Measurements from ENCODE around the gene SNRNP48.
A peak's percentile ranks its signal among the peaks of the same experiment; 100 is the strongest.

SNRNP48 gene

DNA sequence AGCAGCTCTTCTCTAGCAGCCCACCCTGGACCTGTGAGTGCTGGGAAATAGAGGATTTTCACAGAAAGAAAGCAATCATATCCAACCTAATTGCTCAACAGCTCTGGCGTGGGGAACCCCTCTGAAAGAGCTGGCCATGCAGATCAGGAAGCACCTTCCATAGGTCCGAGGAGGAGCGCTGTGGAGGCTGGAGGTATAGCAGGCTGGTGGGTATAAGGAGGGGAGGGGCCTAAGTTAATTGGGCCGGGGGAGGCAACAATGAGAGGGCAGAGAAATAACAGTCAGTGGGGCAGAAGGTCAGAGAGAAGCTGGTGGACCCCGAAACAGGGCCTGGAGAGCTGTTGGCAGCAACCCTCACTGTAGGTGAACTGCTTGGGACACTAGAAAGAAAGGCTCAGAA is 40.8 kb downstream of the SNRNP48 start:
- H3K27me3 ChIP-seq (ENCODE audit: low read depth) = no peaks in the 10 kb centered on the region
- H3K4me1 ChIP-seq = peaks cover 8% of the 10 kb centered on the region
- H3K9me3 ChIP-seq = no peaks in the 10 kb centered on the region
- DNase-seq (ENCODE audit: low spot score in 2 of 2) = no peak
- in situ Hi-C loops (cut with MboI; ENCODE audit: low sequenced_read_pairs) = no loop called here
- H3K36me3 ChIP-seq (replicated peaks) = no peaks in the 10 kb centered on the region
- H3K4me3 ChIP-seq = no peak overlapping the region

DNA sequence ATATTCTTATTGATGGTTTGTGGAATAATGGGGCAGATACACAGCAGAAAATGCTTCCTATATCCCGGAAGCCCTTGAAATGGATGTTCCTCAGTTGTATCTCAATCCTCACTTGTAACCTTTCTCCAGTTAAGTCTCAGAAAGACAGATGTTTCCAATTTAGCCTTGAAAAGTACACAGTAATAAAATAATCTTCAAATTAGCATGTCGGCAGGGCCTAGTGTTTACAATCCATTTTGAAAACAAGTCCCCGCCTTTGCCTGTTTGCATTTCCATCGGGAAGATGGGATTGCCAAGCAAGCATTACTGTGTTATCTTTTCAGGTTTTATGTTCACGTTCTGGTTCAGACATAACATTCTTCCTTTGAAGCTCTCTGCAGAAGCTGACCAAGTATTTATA is 41.5 kb downstream of the SNRNP48 start:
- in situ Hi-C loops (cut with MboI; ENCODE audit: low sequenced_read_pairs) = no loop called here
- no peak for DNase-seq (ENCODE audit: low spot score in 2 of 2)

DNA sequence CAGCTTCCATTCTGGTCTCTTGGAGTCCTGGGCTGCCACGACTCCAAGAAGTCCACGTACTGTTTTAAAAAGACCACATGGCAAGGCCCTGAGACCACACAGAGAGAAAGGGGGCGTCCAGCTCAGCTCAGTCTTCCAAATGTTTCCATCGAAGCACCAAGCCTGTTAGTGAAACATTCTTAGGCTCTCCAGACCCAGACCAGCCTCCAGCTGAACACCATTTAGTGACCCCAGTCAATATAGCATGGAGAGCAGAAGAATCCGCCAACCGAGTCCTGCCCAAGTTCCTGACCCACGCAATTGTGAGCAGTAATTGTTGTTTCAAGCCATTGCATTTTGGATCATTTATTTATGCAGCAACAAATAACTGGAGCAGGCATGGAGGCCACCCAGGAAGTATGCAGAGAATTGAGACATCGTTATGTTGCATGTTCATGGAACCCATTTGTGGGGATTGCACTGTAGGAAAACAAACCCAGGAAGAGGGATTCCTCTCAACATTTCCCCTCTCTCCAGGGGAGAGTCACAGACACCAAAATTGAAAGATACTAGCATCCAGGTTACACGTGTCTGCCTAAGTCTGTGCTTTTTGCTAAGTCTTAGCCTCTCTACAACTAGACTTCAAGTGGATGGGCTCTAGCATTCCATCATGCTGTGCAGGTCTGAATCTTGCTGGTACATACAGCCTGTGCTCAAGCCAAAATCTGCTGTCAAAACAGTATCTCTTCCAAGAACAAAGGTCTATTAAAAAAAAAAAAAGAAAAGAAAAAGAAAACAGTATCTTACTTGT is 42.7 kb downstream of the SNRNP48 start:
- no peaks in the 10 kb centered on the region for H3K27me3 ChIP-seq (ENCODE audit: low read depth)
- H3K9me3 ChIP-seq = no peaks in the 10 kb centered on the region
- no peaks in the 10 kb centered on the region for H3K36me3 ChIP-seq (replicated peaks)
- H3K4me1 ChIP-seq = peaks cover 7% of the 10 kb centered on the region; the same call in 1 of the 2 replicates
- DNase-seq (ENCODE audit: low spot score in 2 of 2) = no peak
- no peak overlapping the region for H3K4me3 ChIP-seq
- in situ Hi-C loops (cut with MboI; ENCODE audit: low sequenced_read_pairs) = no loop called here

More for the DNA sequence above, 41.5 kb downstream of the SNRNP48 start:
- Histone ChIP-seq H3K9me3 (no peaks in the 10 kb centered on the region), H3K4me1 (peaks cover 7% of the 10 kb centered on the region; the same call in 1 of the 2 replicates), H3K36me3 (replicated peaks) (no peaks in the 10 kb centered on the region), H3K27me3 (ENCODE audit: low read depth) (no peaks in the 10 kb centered on the region), H3K4me3 (no peak overlapping the region)

DNA sequence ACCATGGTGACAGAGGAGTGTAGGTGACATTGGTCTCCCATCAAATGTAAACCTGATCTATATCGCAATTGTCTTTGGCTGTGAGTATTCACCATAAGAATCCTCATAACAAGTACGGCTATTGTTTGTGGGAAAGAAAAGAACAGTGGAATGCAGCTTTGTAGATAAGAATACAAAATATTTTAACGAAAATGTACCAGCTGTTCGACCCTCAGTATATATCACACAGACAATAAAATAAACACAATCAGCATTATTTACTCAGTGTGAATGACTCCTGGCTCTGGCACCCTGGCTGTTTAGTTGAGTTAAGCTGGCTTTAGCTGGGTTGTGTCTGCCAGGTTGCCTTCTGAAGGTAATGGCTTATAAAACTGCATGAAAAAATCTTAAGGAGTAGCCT is 43.4 kb downstream of the SNRNP48 start:
- peak; percentile 35 to 53 for DNase-seq (ENCODE audit: low spot score in 2 of 2)
- H3K4me1 ChIP-seq = peaks cover 7% of the 10 kb centered on the region; the same call in 1 of the 2 replicates
- no peaks in the 10 kb centered on the region for H3K27me3 ChIP-seq (ENCODE audit: low read depth)
- no peaks in the 10 kb centered on the region for H3K36me3 ChIP-seq (replicated peaks)
- H3K4me3 ChIP-seq = no peak overlapping the region
- in situ Hi-C loops (cut with MboI; ENCODE audit: low sequenced_read_pairs) = no loop called here
- no peaks in the 10 kb centered on the region for H3K9me3 ChIP-seq

DNA sequence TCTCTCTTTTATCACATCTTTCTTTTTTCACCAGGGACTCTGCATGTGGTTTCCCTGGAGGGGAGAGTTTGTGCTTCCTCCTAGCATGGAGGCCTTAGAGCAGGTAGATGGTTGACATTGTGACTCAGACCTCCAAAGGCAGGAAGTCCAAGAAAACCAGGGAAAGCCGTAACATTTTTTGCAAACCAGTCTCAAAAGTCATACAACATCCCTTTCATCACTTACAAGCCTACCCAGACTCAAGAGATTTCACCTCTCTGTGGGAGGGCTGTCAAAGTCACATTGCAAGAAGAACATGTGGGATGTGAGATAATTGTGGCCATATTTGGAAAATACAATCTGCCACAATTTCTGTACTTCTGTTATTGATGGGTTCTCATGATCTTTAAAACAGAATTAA is 46.2 kb downstream of the SNRNP48 start:
- no peak for DNase-seq (ENCODE audit: low spot score in 2 of 2)
- Histone ChIP-seq H3K4me3 (no peak overlapping the region), H3K9me3 (no peaks in the 10 kb centered on the region), H3K4me1 (peaks cover 7% of the 10 kb centered on the region; the same call in 1 of the 2 replicates), H3K36me3 (replicated peaks) (no peaks in the 10 kb centered on the region), H3K27me3 (ENCODE audit: low read depth) (no peaks in the 10 kb centered on the region)
- in situ Hi-C loops (cut with MboI; ENCODE audit: low sequenced_read_pairs) = no loop called here

DNA sequence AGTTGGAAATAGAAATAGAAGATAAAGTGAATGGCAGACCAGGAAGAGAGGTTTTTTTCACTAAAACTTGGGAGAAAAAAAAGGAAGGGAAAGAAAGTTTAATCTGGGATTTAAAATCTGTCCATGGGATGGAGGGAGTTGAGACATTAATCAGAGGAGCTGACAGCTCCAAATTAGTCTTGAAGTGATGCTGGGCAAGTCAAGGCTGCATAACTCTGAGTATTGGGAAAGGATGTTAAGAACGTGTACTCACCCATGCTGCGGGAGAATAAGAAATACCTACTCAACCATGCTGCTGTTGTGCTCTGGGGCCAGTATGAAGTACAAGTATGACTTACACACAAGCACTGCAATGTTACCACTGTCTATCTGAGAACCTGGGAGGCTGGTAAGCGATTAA is 47.5 kb downstream of the SNRNP48 start:
- no peaks in the 10 kb centered on the region for H3K36me3 ChIP-seq (replicated peaks)
- no peaks in the 10 kb centered on the region for H3K9me3 ChIP-seq
- no peaks in the 10 kb centered on the region for H3K27me3 ChIP-seq (ENCODE audit: low read depth)
- no peak for DNase-seq (ENCODE audit: low spot score in 2 of 2)
- peaks cover 7% of the 10 kb centered on the region; the same call in 1 of the 2 replicates for H3K4me1 ChIP-seq
- no peak overlapping the region for H3K4me3 ChIP-seq
- in situ Hi-C loops (cut with MboI; ENCODE audit: low sequenced_read_pairs) = no loop called here

DNA sequence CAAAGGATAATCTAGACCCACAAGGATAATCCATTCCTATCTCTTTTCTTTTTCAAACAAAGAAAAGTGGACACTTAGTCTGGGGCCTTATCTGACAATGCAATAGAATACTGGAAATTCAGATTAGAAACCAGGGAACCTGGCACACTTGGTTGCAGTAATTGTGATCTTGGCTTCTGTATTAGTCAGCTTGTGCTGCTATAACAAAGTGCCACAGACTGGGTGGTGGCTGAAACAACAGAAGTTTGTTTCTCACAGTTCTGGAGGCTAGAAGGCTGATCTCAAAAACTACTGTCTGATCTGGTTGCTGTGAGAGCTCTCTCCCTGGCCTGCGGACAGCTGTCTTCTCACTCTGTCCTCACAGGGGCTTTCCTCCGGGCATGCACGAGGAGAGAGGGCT is 49.4 kb downstream of the SNRNP48 start:
- DNase-seq (ENCODE audit: low spot score in 2 of 2) = no peak
- no peaks in the 10 kb centered on the region for H3K4me1 ChIP-seq
- in situ Hi-C loops (cut with MboI; ENCODE audit: low sequenced_read_pairs) = no loop called here

DNA sequence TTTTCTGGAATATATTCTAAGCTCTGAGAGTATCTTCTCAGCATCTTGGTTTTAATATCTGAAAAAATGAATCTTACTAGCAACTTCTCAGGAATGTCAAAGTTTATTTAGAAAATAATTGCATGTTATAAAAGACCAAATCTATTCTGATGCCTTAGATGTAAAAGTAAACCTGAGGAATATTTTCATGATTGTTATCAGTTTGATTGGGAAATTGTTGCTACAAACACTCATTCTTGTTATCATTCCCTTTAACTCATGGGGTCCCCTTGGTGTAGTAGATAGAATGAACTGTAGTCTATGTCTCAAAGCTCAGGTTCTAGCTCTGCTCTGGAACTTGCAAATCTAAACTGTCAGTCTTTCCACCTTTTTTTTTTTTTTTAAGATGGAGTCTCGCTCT is 50.0 kb downstream of the SNRNP48 start:
- in situ Hi-C loops (cut with MboI; ENCODE audit: low sequenced_read_pairs) = no loop called here
- H3K4me1 ChIP-seq = no peaks in the 10 kb centered on the region
- DNase-seq (ENCODE audit: low spot score in 2 of 2) = no peak

More for the DNA sequence above, 49.4 kb downstream of the SNRNP48 start:
- H3K9me3 ChIP-seq = no peaks in the 10 kb centered on the region
- H3K27me3 ChIP-seq (ENCODE audit: low read depth) = no peaks in the 10 kb centered on the region
- no peaks in the 10 kb centered on the region for H3K36me3 ChIP-seq (replicated peaks)
- no peak overlapping the region for H3K4me3 ChIP-seq

DNA sequence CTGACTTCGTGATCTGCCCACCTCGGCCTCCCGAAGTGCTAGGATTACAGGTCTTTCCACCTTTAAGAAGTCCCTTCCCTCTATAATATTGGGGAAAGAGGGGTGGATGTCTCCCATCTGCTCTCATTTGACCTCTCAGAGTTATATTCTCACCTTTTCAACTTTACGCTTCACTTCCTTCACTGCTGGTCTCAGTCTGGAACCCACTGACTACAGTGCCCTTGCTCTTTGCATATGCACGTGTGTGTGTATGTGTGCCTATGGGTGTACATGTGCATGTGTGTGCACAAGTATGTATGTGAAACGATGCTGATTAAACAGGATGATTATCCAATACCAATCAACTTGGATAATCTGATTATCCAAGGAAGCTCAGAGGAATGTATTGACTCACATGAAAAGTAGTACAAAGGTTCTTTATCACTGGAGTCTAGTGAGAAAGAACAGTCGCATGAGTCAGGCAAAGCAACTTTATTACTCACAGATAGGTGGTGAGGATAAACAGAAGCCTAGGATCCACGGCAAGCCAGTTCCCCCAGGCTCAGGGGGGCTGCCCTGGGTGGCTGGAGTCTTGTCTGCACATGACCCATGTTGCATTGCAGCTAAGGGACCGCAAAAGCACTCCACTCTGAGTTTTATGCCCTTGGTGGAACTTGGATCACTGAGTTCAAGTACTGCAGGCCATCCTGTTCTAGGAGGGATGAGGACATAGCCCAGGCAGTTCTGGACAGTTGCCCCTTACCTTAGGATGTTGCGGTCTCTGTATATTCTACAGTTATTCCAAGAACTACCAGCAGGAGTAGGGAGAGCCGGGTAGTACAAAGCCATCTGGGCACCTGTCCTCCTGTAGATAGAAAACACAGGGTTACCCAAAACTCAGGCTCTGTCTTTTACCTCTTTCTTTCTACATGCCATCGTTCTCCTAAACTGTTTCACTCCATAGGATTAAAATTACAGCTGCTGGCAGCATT is 50.9 kb downstream of the SNRNP48 start:
- in situ Hi-C loops (cut with MboI; ENCODE audit: low sequenced_read_pairs) = no loop called here
- Histone ChIP-seq H3K36me3 (replicated peaks) (no peaks in the 10 kb centered on the region), H3K4me3 (no peak overlapping the region), H3K27me3 (ENCODE audit: low read depth) (no peaks in the 10 kb centered on the region), H3K4me1 (no peaks in the 10 kb centered on the region), H3K9me3 (no peaks in the 10 kb centered on the region)
- no peak for DNase-seq (ENCODE audit: low spot score in 2 of 2)

More for the DNA sequence above, 50.0 kb downstream of the SNRNP48 start:
- no peaks in the 10 kb centered on the region for H3K9me3 ChIP-seq
- H3K36me3 ChIP-seq (replicated peaks) = no peaks in the 10 kb centered on the region
- H3K27me3 ChIP-seq (ENCODE audit: low read depth) = no peaks in the 10 kb centered on the region
- H3K4me3 ChIP-seq = no peak overlapping the region

DNA sequence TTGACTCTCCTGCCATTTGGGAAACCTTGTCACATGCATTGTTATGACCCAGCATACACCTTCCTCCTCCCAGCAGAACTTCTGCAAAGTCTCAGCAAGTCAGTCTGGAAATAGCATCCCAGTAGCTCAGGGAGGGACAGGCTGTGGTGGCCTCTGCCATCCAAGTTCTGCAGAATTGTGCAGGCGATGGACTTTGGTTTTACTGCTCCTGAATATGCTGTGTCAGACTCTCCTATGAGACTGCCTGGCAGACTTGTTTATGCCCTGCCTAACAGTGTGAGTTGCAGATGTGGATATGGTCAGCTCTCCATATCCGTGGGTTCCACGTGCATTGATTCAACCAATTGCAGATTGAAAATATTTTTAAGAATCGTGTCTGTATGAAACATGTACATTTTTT is 52.8 kb downstream of the SNRNP48 start:
- in situ Hi-C loops (cut with MboI; ENCODE audit: low sequenced_read_pairs) = no loop called here
- H3K9me3 ChIP-seq = no peaks in the 10 kb centered on the region
- no peak for DNase-seq (ENCODE audit: low spot score in 2 of 2)
- H3K4me1 ChIP-seq = no peaks in the 10 kb centered on the region
- H3K4me3 ChIP-seq = no peak overlapping the region
- no peaks in the 10 kb centered on the region for H3K36me3 ChIP-seq (replicated peaks)
- no peaks in the 10 kb centered on the region for H3K27me3 ChIP-seq (ENCODE audit: low read depth)

DNA sequence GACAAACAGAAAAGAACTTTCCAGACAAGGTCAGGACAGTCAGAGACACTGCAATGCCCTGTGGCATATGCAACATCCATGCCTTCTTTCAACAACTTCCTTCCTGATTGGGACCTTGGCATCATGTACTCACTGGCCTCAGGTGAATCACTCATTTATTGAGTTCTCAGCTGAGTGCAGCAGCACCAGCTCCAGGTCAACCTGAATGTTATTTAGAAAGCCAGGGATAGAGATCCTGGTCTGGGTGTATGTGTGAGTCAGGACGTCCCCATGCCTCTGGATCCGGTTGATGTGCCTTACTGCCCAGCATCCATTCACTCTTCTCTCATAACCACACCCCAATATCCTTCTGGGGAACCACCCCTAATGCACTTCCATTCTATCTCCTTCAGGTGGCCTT is 54.4 kb downstream of the SNRNP48 start:
- Histone ChIP-seq H3K27me3 (ENCODE audit: low read depth) (no peaks in the 10 kb centered on the region), H3K4me1 (no peaks in the 10 kb centered on the region), H3K36me3 (replicated peaks) (no peaks in the 10 kb centered on the region), H3K4me3 (no peak overlapping the region), H3K9me3 (no peaks in the 10 kb centered on the region)
- no peak for DNase-seq (ENCODE audit: low spot score in 2 of 2)
- in situ Hi-C loops (cut with MboI; ENCODE audit: low sequenced_read_pairs) = no loop called here

DNA sequence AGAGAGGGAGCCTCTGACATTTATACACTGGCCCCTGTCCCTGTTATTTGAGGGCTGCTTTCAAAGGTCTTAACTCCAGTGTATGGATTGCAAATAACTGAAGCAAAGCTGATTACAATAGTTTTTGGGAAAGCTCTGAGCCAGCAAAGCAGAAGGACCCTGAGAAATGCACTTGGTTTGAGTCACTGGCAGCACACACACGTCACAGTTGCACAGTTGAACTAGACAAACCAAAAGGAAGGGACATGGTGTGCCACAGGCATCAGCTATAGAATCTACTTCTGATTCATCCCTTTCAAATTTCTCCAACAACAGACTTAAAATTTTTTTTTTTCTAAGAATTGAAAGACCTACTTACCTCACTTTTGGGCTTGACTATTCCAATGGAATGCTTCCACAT is 56.4 kb downstream of the SNRNP48 start:
- no peak for DNase-seq (ENCODE audit: low spot score in 2 of 2)
- H3K9me3 ChIP-seq = no peaks in the 10 kb centered on the region
- no peak overlapping the region for H3K4me3 ChIP-seq
- no peaks in the 10 kb centered on the region for H3K4me1 ChIP-seq
- in situ Hi-C loops (cut with MboI; ENCODE audit: low sequenced_read_pairs) = no loop called here
- no peaks in the 10 kb centered on the region for H3K27me3 ChIP-seq (ENCODE audit: low read depth)
- no peaks in the 10 kb centered on the region for H3K36me3 ChIP-seq (replicated peaks)

DNA sequence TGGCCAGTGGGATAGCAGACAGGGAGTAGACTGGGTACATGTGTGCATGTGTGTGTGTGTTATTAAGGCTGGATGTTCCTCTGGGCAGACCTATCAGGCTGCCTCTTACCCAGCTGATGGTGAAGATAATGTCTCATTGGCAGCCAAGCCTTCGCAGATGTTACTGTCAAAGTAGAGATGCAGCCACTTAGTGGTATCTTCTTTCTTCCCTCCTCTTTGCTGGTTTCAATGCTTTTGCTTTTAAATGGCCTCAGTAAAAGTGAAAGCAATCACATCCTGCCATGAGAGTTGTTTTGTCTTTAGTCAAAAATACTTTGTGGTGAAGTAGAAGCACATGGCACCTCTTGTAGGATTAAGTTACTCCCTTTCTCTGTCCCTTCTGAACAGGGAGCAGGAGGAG is 57.5 kb downstream of the SNRNP48 start:
- no peaks in the 10 kb centered on the region for H3K36me3 ChIP-seq (replicated peaks)
- H3K4me1 ChIP-seq = no peaks in the 10 kb centered on the region
- H3K4me3 ChIP-seq = no peak overlapping the region
- no peaks in the 10 kb centered on the region for H3K27me3 ChIP-seq (ENCODE audit: low read depth)
- in situ Hi-C loops (cut with MboI; ENCODE audit: low sequenced_read_pairs) = no loop called here
- no peaks in the 10 kb centered on the region for H3K9me3 ChIP-seq
- no peak for DNase-seq (ENCODE audit: low spot score in 2 of 2)

All from HAP-1 (cell line).